ENCODE data around the gene AIF1. TPM values are rescaled to one million over a fixed set of nuclear protein-coding genes. Genes with fewer than 3 reads are reported as not detected.

AIF1 gene
- total RNA-seq, 2 experiments from 2014 or later, result 240 to 253 TPM

DNA sequence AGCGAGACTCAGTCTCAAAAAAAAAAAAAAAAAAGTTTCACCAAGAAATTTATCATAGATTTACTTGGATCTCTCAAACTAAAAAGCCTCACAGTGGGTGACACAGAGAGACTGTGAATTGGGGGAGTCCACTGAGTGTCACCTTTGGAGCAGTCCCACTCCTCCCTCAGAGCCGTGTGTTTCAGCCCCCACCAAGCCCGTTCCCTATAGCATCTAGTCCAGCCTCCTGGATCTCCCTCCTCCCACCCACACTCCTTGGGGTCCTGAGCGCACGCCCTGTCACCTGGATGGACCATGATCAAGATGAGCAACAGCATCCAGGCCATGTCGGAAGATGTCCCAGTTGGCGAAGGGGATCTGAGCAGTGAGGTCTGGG lies 22.6 kb upstream of the AIF1 start:
- H3K9me3 Mint-ChIP-seq, result no peaks in the 10 kb centered on the region

DNA sequence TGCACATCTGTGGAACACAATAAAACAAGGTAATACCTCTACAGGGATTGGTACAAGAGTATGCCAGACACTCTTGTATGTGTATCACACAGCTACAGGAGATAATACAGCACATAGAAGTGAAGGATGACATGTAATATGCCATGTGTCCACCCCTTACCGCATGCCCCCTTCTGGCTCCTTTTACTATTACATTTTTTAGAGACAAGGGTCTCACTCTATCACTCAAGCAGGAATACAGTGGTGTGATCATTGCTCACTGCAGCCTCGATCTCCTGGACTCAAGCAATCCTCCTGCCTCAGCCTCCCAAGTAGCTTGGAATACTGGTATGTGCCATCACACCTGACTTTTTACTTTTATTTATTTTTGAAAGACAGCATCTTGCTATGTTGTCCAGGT lies 18.0 kb upstream of the AIF1 start:
- DNase-seq (peak; percentile 71), ATAC-seq (peak; percentile 68)
- no peak overlapping the region for H3K4me3 Mint-ChIP-seq
- ChIA-PET CTCF (interaction anchor here (0.6 to 38.9 kb wide), 11 partner anchors 10 to 141 kb away, joined by 3 to 2542 read pairs (median 3); partner anchors contain the start of genes AIF1, ATP6V1G2, DDX39B and LST1), POLR2A (interaction anchor here (1.0 to 34.3 kb wide), 6 partner anchors 27 to 102 kb away, joined by 3 to 1181 read pairs (median 16); partner anchors contain the start of genes ATP6V1G2, DDX39B, LST1 and LTA)
- H3K27ac Mint-ChIP-seq, result peak overlapping the region; percentile 37
- no peaks in the 10 kb centered on the region for H3K36me3 Mint-ChIP-seq (ENCODE audit: low read depth)
- H3K4me1 Mint-ChIP-seq (ENCODE audit: low read depth), result peaks cover 43% of the 10 kb centered on the region
- peak; percentile 80 for TF ChIP-seq CTCF (IDR thresholded peaks at IDR 0.05)
- intact Hi-C loops (cut with micrococcal nuclease), result loop anchor here (1.0 kb wide), 1 partner anchor 16 kb away; no protein-coding TSS in a partner anchor
- no peaks in the 10 kb centered on the region for H3K27me3 Mint-ChIP-seq
- no peaks in the 10 kb centered on the region for H3K9me3 Mint-ChIP-seq

More for the DNA sequence above, 22.6 kb upstream of the AIF1 start:
- POLR2A ChIA-PET, result interaction anchor here (0.8 to 34.3 kb wide), 6 partner anchors 22 to 68 kb away, joined by 3 to 1181 read pairs (median 4); partner anchors contain the start of genes C6orf47, LST1, LTA and LTB
- H3K36me3 Mint-ChIP-seq (ENCODE audit: low read depth), result peaks cover 13% of the 10 kb centered on the region
- no peak for TF ChIP-seq CTCF (IDR thresholded peaks at IDR 0.05)
- intact Hi-C loops (cut with micrococcal nuclease), result no loop called here
- peak; percentile 19 for ATAC-seq
- peak overlapping the region; percentile 88 for H3K27ac Mint-ChIP-seq
- no peaks in the 10 kb centered on the region for H3K27me3 Mint-ChIP-seq
- peaks cover 59% of the 10 kb centered on the region for H3K4me1 Mint-ChIP-seq (ENCODE audit: low read depth)
- no peak for DNase-seq
- CTCF ChIA-PET, result interaction anchor here (1.3 to 38.9 kb wide), 3 partner anchors 21 to 147 kb away, joined by 3 to 2542 read pairs (median 132); partner anchors contain the start of genes AIF1, ATP6V1G2, DDX39B and LST1
- H3K4me3 Mint-ChIP-seq, result peak overlapping the region; percentile 76

- Mint-ChIP-seq H3K9me3 (no peaks in the 10 kb centered on the region), H3K27ac (no peak overlapping the region), H3K36me3 (ENCODE audit: low read depth) (no peaks in the 10 kb centered on the region), H3K4me3 (no peak overlapping the region), H3K4me1 (ENCODE audit: low read depth) (peaks cover 2% of the 10 kb centered on the region), H3K27me3 (no peaks in the 10 kb centered on the region)
- DNase-seq, result no peak
- CTCF ChIA-PET, result interaction anchor here (0.9 to 38.9 kb wide), 3 partner anchors 9 to 46 kb away, joined by 3 to 2542 read pairs (median 10); partner anchors contain the start of genes ATP6V1G2, DDX39B, LST1 and LTA
- intact Hi-C loops (cut with micrococcal nuclease), result no loop called here
- POLR2A ChIA-PET, result interaction anchor here (1.0 to 1.4 kb wide), 2 partner anchors 9 to 65 kb away, joined by 4 to 5 read pairs; partner anchors contain the start of gene DDX39B
- TF ChIP-seq CTCF (IDR thresholded peaks at IDR 0.05), result no peak
- no peak for ATAC-seq
Measured at GRCh38 chr6:31607317-31607716, 7.7 kb upstream of the AIF1 start.

DNA sequence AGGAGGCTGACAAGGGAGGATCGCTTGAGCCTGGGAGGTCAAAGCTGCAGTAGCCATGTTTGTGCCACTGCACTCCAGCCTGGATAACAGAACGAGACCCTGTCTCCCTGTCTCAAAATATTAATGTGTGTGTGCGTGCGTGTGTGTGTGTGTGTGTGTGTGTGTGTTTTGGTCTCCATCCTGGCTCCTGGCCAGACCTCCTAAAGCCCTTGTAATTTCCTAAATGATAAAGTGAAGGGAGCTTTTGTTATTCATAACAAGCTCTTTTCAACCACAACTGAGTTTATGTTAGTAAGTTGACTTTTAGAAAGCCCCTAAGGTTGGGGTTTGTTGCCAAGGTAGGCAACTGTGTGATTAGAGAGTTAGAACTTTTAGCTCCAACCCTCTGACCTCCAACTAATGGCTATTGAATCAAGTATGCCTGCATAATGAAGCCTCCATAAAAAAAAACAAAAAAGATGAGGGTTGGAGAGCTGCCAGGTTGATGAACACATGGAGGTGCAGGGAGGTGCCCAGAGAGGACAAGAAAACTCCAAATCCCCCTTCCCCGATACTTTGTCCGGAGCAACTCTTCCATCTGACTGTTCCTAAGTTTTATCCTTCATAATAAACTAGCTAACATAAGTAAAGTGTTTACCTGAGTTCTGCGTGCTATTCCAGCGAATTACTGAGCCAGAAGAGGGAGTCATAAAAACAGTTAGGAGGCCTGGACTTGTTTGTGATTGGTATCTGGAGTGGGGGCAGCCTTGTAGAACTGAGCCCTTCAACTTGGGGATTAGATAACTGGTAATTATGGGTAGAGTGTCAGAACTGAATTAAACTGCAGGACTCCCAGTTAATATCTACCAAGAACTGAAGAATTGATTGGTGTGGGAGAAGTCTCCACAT lies 5.3 kb upstream of the AIF1 start:
- Mint-ChIP-seq H3K36me3 (ENCODE audit: low read depth) (no peaks in the 10 kb centered on the region), H3K9me3 (no peaks in the 10 kb centered on the region), H3K4me1 (ENCODE audit: low read depth) (peaks cover 8% of the 10 kb centered on the region), H3K4me3 (no peak overlapping the region), H3K27ac (no peak overlapping the region), H3K27me3 (no peaks in the 10 kb centered on the region)
- intact Hi-C loops (cut with micrococcal nuclease), result no loop called here
- DNase-seq, result no peak
- ChIA-PET CTCF (interaction anchor here (0.9 to 38.9 kb wide), 4 partner anchors 9 to 115 kb away, joined by 5 to 2542 read pairs (median 68); partner anchors contain the start of genes ATP6V1G2, DDX39B, LST1 and LTA), POLR2A (interaction anchor here (0.6 kb wide), 2 partner anchors 9 to 382 kb away, joined by 3 to 4 read pairs; no protein-coding TSS in a partner anchor)
- ATAC-seq, result no peak
- TF ChIP-seq CTCF (IDR thresholded peaks at IDR 0.05), result no peak
